Panc1 (cell line): ENCODE results near the gene BAIAP2L2. TPM values are rescaled to one million over a fixed set of nuclear protein-coding genes. Genes with fewer than 3 reads are reported as not detected.

Experiments used
- ATAC-seq: fragments of 200-7000 bp; cut with Tn5 transposase; 2 replicates; pipeline ENCODE4 v1.9.1; 2020; ENCODE audit warnings: mild to moderate bottlenecking, moderate library complexity
- BruUV-seq: library from RNA; stranded (reverse); fragments of 400-500 nt; replicated peaks from 2 replicates; lab custom pipeline; 2021; lab: Mats Ljungman, UMichigan
- CTCF ChIA-PET: fragments of 300-600 bp; sonication (Branson Sonifier 250); formaldehyde crosslinking; loops from one replicate; lab custom pipeline; 2022; ENCODE audit warnings: antibody characterized with exemption; lab: Charles Lee
- POLR2A ChIA-PET: fragments of 300-600 bp; sonication (Branson Sonifier 250); formaldehyde crosslinking; loops from one replicate; lab custom pipeline; 2022; ENCODE audit warnings: antibody characterized with exemption; lab: Charles Lee
- DNase-seq: peaks from one replicate; pipeline ENCODE4 v3.0.0-alpha.2; 2010; ENCODE audit warnings: low read depth, low spot score
- H3K27ac ChIP-seq: 2 replicates; pipeline ENCODE4 v1.5.1; 2011; ENCODE audit warnings: mild to moderate bottlenecking, low read length, inconsistent platforms
- H3K27me3 ChIP-seq: fragments of 200-500 bp; sonication (Bioruptor generic); 2 replicates; pipeline ENCODE4 v1.6.0; 2014; ENCODE audit warnings: low read length, inconsistent platforms; ENCODE audit not compliant: control insufficient read depth, insufficient read depth
- H3K36me3 ChIP-seq: fragments of 200-500 bp; sonication (Bioruptor generic); 2 replicates; pipeline ENCODE4 v1.5.1; 2014; ENCODE audit warnings: inconsistent platforms, mild to moderate bottlenecking, low read length, moderate library complexity; ENCODE audit not compliant: control insufficient read depth, insufficient read depth
- H3K4me1 ChIP-seq: 2 replicates; pipeline ENCODE4 v1.5.1; 2011; ENCODE audit warnings: inconsistent platforms, mild to moderate bottlenecking, low read length, moderate library complexity; ENCODE audit not compliant: control insufficient read depth, insufficient read depth
- H3K4me3 ChIP-seq, 2 experiments: 2 replicates each; pipeline ENCODE4 v1.5.1; 2011 to 2012; ENCODE audit warnings: low read depth in 2 of 2, low read length in 2 of 2, mild to moderate bottlenecking in 2 of 2, inconsistent platforms in 1 of 2, moderate library complexity in 1 of 2
- H3K9me3 ChIP-seq: fragments of 200-500 bp; sonication (Bioruptor generic); 2 replicates; pipeline ENCODE4 v1.5.1; 2014; ENCODE audit warnings: low read depth, mild to moderate bottlenecking, inconsistent platforms, low read length, moderate library complexity; ENCODE audit not compliant: control insufficient read depth, insufficient read depth
- CTCF ChIP-seq: fragments of 450-650 bp; IDR thresholded peaks from 2 replicates; pipeline ENCODE4 v1.5.1; 2017; ENCODE audit warnings: mild to moderate bottlenecking
- POLR2AphosphoS5 ChIP-seq: IDR thresholded peaks from 2 replicates; pipeline ENCODE4 v1.6.1; 2012; ENCODE audit warnings: mild to moderate bottlenecking, low read depth, low read length, moderate library complexity
- REST ChIP-seq, 2 experiments: IDR thresholded peaks; 2 replicates each; pipeline ENCODE4 v1.6.1; 2011 to 2012; ENCODE audit warnings: low read depth in 2 of 2, control low read depth in 1 of 2, low read length in 1 of 2, mild to moderate bottlenecking in 1 of 2, moderate library complexity in 1 of 2; ENCODE audit not compliant: insufficient read depth in 1 of 2
- SIN3A ChIP-seq: IDR thresholded peaks from 2 replicates; pipeline ENCODE4 v1.6.1; 2012; ENCODE audit warnings: low read depth, mild to moderate bottlenecking, low read length, moderate library complexity, borderline replicate concordance; ENCODE audit not compliant: insufficient read depth
- TCF7L2 ChIP-seq: IDR thresholded peaks from 2 replicates; pipeline ENCODE4 v1.6.1; 2011; ENCODE audit warnings: mild to moderate bottlenecking, low read depth, low read length, inconsistent platforms
- in situ Hi-C: cut with HindIII; loops from 2 replicates; pipeline ENCODE4 v1.10.0; 2016; ENCODE audit warnings: low sequenced_read_pairs, low pct_unique_long_range_greater_than_20kb
- intact Hi-C: fragments of 100-400 bp; cut with micrococcal nuclease; formaldehyde crosslinking; loops from one replicate; pipeline ENCODE4 v1.10.0; 2022; ENCODE audit not compliant: unreplicated experiment
- total RNA-seq: library from RNA; stranded (reverse); gene quantifications from one replicate; pipeline ENCODE4 v1.2.1, GENCODE V29; 2021; ENCODE audit not compliant: unreplicated experiment

Gene BAIAP2L2
- total RNA-seq, 1 experiment from 2014 or later, result 0.18 TPM

GRCh38 chr22:38097058-38097457, 13.4 kb downstream of the BAIAP2L2 start:
- TF ChIP-seq SIN3A, result no peak
- TF ChIP-seq CTCF, result no peak
- TF ChIP-seq TCF7L2, result no peak
- no peak for TF ChIP-seq POLR2AphosphoS5
- TF ChIP-seq REST (IDR thresholded peaks at IDR 0.05; ENCODE audit: insufficient read depth in 1 of 2, low read depth in 2 of 2, low read length in 1 of 2), result no peak
- Histone ChIP-seq H3K4me3 (no peak overlapping the region), H3K27ac (no peak overlapping the region), H3K4me1 (no peaks in the 10 kb centered on the region), H3K36me3 (no peaks in the 10 kb centered on the region), H3K9me3 (no peaks in the 10 kb centered on the region), H3K27me3 (no peaks in the 10 kb centered on the region)
- in situ Hi-C loops, result no loop called here
- no peak for ATAC-seq
- intact Hi-C loops, result no loop called here
- no peak for DNase-seq
- ChIA-PET CTCF (interaction anchor here (0.7 to 0.9 kb wide), 2 partner anchors 11 to 16 kb away, joined by 3 to 6 read pairs; no protein-coding TSS in a partner anchor), POLR2A (no interaction called here)
- no TSS peak for BruUV-seq

- CTCF ChIA-PET, result no interaction called here
- ATAC-seq (no peak), DNase-seq (no peak)
- Histone ChIP-seq H3K4me3 (no peak overlapping the region), H3K9me3 (no peaks in the 10 kb centered on the region), H3K27ac (no peak overlapping the region), H3K4me1 (no peaks in the 10 kb centered on the region), H3K27me3 (no peaks in the 10 kb centered on the region), H3K36me3 (no peaks in the 10 kb centered on the region)
- BruUV-seq, result no TSS peak
- POLR2A ChIA-PET, result no interaction called here
- TF ChIP-seq REST (IDR thresholded peaks at IDR 0.05; ENCODE audit: insufficient read depth in 1 of 2, low read depth in 2 of 2, low read length in 1 of 2), result no peak
- TF ChIP-seq POLR2AphosphoS5, result no peak
- no peak for TF ChIP-seq SIN3A
- no peak for TF ChIP-seq TCF7L2
- TF ChIP-seq CTCF, result no peak
- in situ Hi-C loops (no loop called here), intact Hi-C loops (no loop called here)
These were observed 21.0 kb downstream of the BAIAP2L2 start for GRCh38 chr22:38089474-38089851.
